H1 (cell line): ENCODE results near the gene MAP3K14. TPM values are rescaled to one million over a fixed set of nuclear protein-coding genes. Genes with fewer than 3 reads are reported as not detected.

Experiments
- CTCF ChIA-PET: fragments of 300-600 bp; sonication (Branson Sonifier 250); formaldehyde crosslinking; loops from one replicate; lab custom pipeline; 2021; ENCODE audit not compliant: partially characterized antibody; lab: Charles Lee
- POLR2A ChIA-PET: fragments of 300-600 bp; sonication (Branson Sonifier 250); formaldehyde crosslinking; loops from one replicate; lab custom pipeline; 2021; ENCODE audit warnings: inconsistent platforms; ENCODE audit not compliant: partially characterized antibody; lab: Charles Lee
- DNase-seq, 2 experiments: peaks; one replicate each; pipeline versions ENCODE4 v3.0.0 to v3.0.0-alpha.2; 2010 to 2022; ENCODE audit warnings: low spot score in 2 of 2, low read depth in 1 of 2, mixed read lengths in 1 of 2
- FAIRE-seq: peaks from 2 replicates; lab custom pipeline; 2011; peaks lifted over from hg19 to GRCh38; lab: Jason Lieb, UNC
- H2AFZ ChIP-seq: 2 replicates; pipeline ENCODE4 v1.8.1; 2012; ENCODE audit warnings: low read length, inconsistent platforms
- H2AK5ac ChIP-seq: 2 replicates; pipeline ENCODE4 v1.6.1; 2013; ENCODE audit warnings: low read depth, low read length
- H2BK120ac ChIP-seq: replicated peaks from 2 replicates; pipeline ENCODE3; 2013; ENCODE audit warnings: low read depth, low read length, inconsistent platforms
- H2BK12ac ChIP-seq: 2 replicates; pipeline ENCODE4 v1.6.1; 2013; ENCODE audit warnings: low read depth, low read length
- H2BK15ac ChIP-seq: 2 replicates; pipeline ENCODE4 v1.6.1; 2013; ENCODE audit warnings: low read length
- H2BK20ac ChIP-seq: 2 replicates; pipeline ENCODE4 v1.6.1; 2013; ENCODE audit warnings: low read length
- H2BK5ac ChIP-seq: 2 replicates; pipeline ENCODE4 v1.6.1; 2013; ENCODE audit warnings: low read depth, low read length
- H3K14ac ChIP-seq: 2 replicates; pipeline ENCODE4 v1.6.1; 2013; ENCODE audit warnings: inconsistent platforms; ENCODE audit not compliant: insufficient read length
- H3K18ac ChIP-seq: 2 replicates; pipeline ENCODE4 v1.6.1; 2013; ENCODE audit warnings: low read length; ENCODE audit errors: extremely low read depth
- H3K23ac ChIP-seq: 2 replicates; pipeline ENCODE4 v1.6.1; 2013; ENCODE audit warnings: inconsistent platforms; ENCODE audit not compliant: insufficient read length
- H3K23me2 ChIP-seq: 2 replicates; pipeline ENCODE4 v1.6.1; 2013; ENCODE audit warnings: low read depth, low read length
- H3K27ac ChIP-seq: 2 replicates; pipeline ENCODE4 v1.6.1; 2011; ENCODE audit warnings: low read depth, low read length, inconsistent platforms
- H3K27me3 ChIP-seq, 4 experiments: replicated peaks in 1 of 4; 1 replicate in 1 of 4; 2 replicates in 3 of 4; pipeline versions ENCODE4 v1.6.1 to v1.8.1; 2011 to 2013; ENCODE audit warnings: low read length in 3 of 4, mild to moderate bottlenecking in 3 of 4, inconsistent platforms in 2 of 4, mixed read lengths in 2 of 4, moderate library complexity in 1 of 4; ENCODE audit not compliant: control insufficient read depth in 3 of 4, insufficient read depth in 3 of 4; ENCODE audit errors: extremely low read depth in 1 of 4
- H3K36me3 ChIP-seq, 4 experiments: 2 replicates each; pipeline versions ENCODE4 v1.6.1 to v1.8.1; 2011 to 2013; ENCODE audit warnings: mild to moderate bottlenecking in 4 of 4, low read length in 3 of 4, moderate library complexity in 2 of 4, control low read depth in 1 of 4, inconsistent platforms in 1 of 4; ENCODE audit not compliant: insufficient read depth in 4 of 4, control insufficient read depth in 2 of 4
- H3K4ac ChIP-seq: replicated peaks from 2 replicates; pipeline ENCODE3; 2013; ENCODE audit warnings: low read length, low read depth, mixed read lengths, inconsistent platforms; ENCODE audit not compliant: insufficient read length
- H3K4me1 ChIP-seq, 4 experiments: replicated peaks in 1 of 4; 1 replicate in 1 of 4; 2 replicates in 3 of 4; pipeline versions ENCODE4 v1.6.1 to v1.8.1; 2011 to 2013; ENCODE audit warnings: low read length in 3 of 4, inconsistent platforms in 2 of 4, mixed read lengths in 1 of 4; ENCODE audit not compliant: insufficient read depth in 4 of 4, control insufficient read depth in 3 of 4
- H3K4me2 ChIP-seq, 2 experiments: 2 replicates each; pipeline versions ENCODE4 v1.6.1 to v1.8.1; 2011 to 2013; ENCODE audit warnings: low read depth in 2 of 2, low read length in 2 of 2, control low read depth in 1 of 2, inconsistent platforms in 1 of 2, mild to moderate bottlenecking in 1 of 2; ENCODE audit not compliant: insufficient read depth in 1 of 2
- H3K4me3 ChIP-seq, 4 experiments: fragments of 200-600, 300-600 bp in 1 of 4; sonication (generic), shearing (Covaris generic), sonication (Bioruptor Twin) in 1 of 4; 2 replicates each; pipeline versions ENCODE4 v1.5.1 to v1.8.1; 2011 to 2016; ENCODE audit warnings: low read length in 4 of 4, low read depth in 3 of 4, control low read depth in 2 of 4, inconsistent platforms in 2 of 4, mild to moderate bottlenecking in 2 of 4, mixed read lengths in 1 of 4, moderate library complexity in 1 of 4; ENCODE audit not compliant: insufficient read depth in 2 of 4; ENCODE audit errors: extremely low read depth in 1 of 4
- H3K56ac ChIP-seq: replicated peaks from 2 replicates; pipeline ENCODE3; 2013; ENCODE audit warnings: low read depth, mild to moderate bottlenecking, mixed read lengths, low read length, inconsistent platforms; ENCODE audit not compliant: insufficient read length
- H3K79me1 ChIP-seq: 2 replicates; pipeline ENCODE4 v1.6.1; 2013; ENCODE audit warnings: low read depth, low read length, control low read depth
- H3K79me2 ChIP-seq, 2 experiments: 2 replicates each; pipeline versions ENCODE4 v1.6.1 to v1.8.1; 2012 to 2013; ENCODE audit warnings: low read length in 2 of 2, mild to moderate bottlenecking in 2 of 2, inconsistent platforms in 1 of 2; ENCODE audit not compliant: insufficient read depth in 2 of 2, control insufficient read depth in 1 of 2
- H3K9ac ChIP-seq, 4 experiments: replicated peaks in 1 of 4; 1 replicate in 1 of 4; 2 replicates in 3 of 4; pipeline versions ENCODE4 v1.6.1 to v1.8.1; 2011 to 2013; ENCODE audit warnings: low read depth in 3 of 4, low read length in 3 of 4, control low read depth in 2 of 4, mild to moderate bottlenecking in 2 of 4, moderate library complexity in 2 of 4, inconsistent platforms in 1 of 4; ENCODE audit errors: extremely low read depth in 1 of 4
- H3K9me3 ChIP-seq, 2 experiments: 2 replicates each; pipeline versions ENCODE4 v1.6.1 to v1.8.1; 2012 to 2013; ENCODE audit warnings: mild to moderate bottlenecking in 2 of 2, moderate library complexity in 2 of 2, control low read depth in 1 of 2, inconsistent platforms in 1 of 2, low read depth in 1 of 2, low read length in 1 of 2, mixed read lengths in 1 of 2; ENCODE audit not compliant: insufficient read depth in 2 of 2
- H4K20me1 ChIP-seq, 2 experiments: replicated peaks in 1 of 2; 2 replicates each; pipeline versions ENCODE3 to v1.8.1; 2011 to 2013; ENCODE audit warnings: inconsistent platforms in 2 of 2, low read length in 2 of 2, mild to moderate bottlenecking in 1 of 2; ENCODE audit not compliant: insufficient read depth in 2 of 2, control insufficient read depth in 1 of 2
- H4K5ac ChIP-seq: 2 replicates; pipeline ENCODE4 v1.6.1; 2013; ENCODE audit warnings: low read length, low read depth, mixed read lengths, inconsistent platforms; ENCODE audit not compliant: insufficient read length
- H4K8ac ChIP-seq: 2 replicates; pipeline ENCODE4 v1.8.0; 2013; ENCODE audit warnings: mild to moderate bottlenecking, moderate library complexity, low read length, inconsistent platforms; ENCODE audit not compliant: insufficient read depth; ENCODE audit errors: extremely low read depth
- H4K91ac ChIP-seq: replicated peaks from 2 replicates; pipeline ENCODE3; 2013; ENCODE audit warnings: low read length, mixed read lengths, inconsistent platforms; ENCODE audit not compliant: insufficient read length
- BCL11A ChIP-seq, 2 experiments: IDR thresholded peaks; one replicate each; pipeline ENCODE4 v1.6.1; 2011; ENCODE audit warnings: low read depth in 2 of 2, low read length in 2 of 2, mild to moderate bottlenecking in 2 of 2
- CHD2 ChIP-seq: IDR thresholded peaks from 2 replicates; pipeline ENCODE4 v1.6.1; 2012; ENCODE audit warnings: low read length, improper control_type of control experiment
- CREB1 ChIP-seq: IDR thresholded peaks from 2 replicates; pipeline ENCODE4 v1.6.1; 2012; ENCODE audit warnings: inconsistent platforms
- CTBP2 ChIP-seq: IDR thresholded peaks from 2 replicates; pipeline ENCODE4 v1.7.0; 2011; ENCODE audit warnings: borderline replicate concordance, mild to moderate bottlenecking, moderate library complexity, mixed read lengths, low read length; ENCODE audit not compliant: insufficient read depth, insufficient read length
- FOSL1 ChIP-seq: IDR thresholded peaks from 2 replicates; pipeline ENCODE4 v1.6.1; 2011; ENCODE audit warnings: mild to moderate bottlenecking, low read depth, low read length, moderate library complexity; ENCODE audit not compliant: insufficient read depth
- HDAC6 ChIP-seq: IDR thresholded peaks from one replicate; pipeline ENCODE4 v1.7.1; 2012; ENCODE audit warnings: low read depth, mild to moderate bottlenecking, inconsistent platforms, low read length, moderate library complexity
- JUN ChIP-seq: IDR thresholded peaks from 2 replicates; pipeline ENCODE4 v1.6.1; 2011; ENCODE audit warnings: low read depth, mild to moderate bottlenecking, improper control_type of control experiment, low read length
- MAFK ChIP-seq: IDR thresholded peaks from 2 replicates; pipeline ENCODE4 v1.6.1; 2012; ENCODE audit warnings: low read depth, mild to moderate bottlenecking, improper control_type of control experiment, low read length
- POLR2AphosphoS5 ChIP-seq: IDR thresholded peaks from 2 replicates; pipeline ENCODE4 v1.6.1; 2011; ENCODE audit warnings: low read depth, low read length
- POU5F1 ChIP-seq: IDR thresholded peaks from 2 replicates; pipeline ENCODE4 v1.6.1; 2011; ENCODE audit warnings: low read depth, mild to moderate bottlenecking, low read length, moderate library complexity
- SP1 ChIP-seq: IDR thresholded peaks from 2 replicates; pipeline ENCODE4 v1.6.1; 2011; ENCODE audit warnings: low read depth, low read length
- TAF7 ChIP-seq: optimal IDR thresholded peaks from 2 replicates; pipeline ENCODE3; 2011; ENCODE audit warnings: low read depth, mild to moderate bottlenecking, inconsistent platforms, low read length, moderate library complexity, borderline replicate concordance
- WGBS, 2 experiments: shearing (Covaris generic) in 1 of 2; methylation state at CpG; one replicate each; pipeline versions ENCODE4 v1.1.6 to v1.1.7; 2013 to 2015; ENCODE audit warnings: low lambda C conversion rate in 2 of 2, mixed read lengths in 2 of 2, inconsistent platforms in 1 of 2, low coverage in 1 of 2, missing lambda C conversion rate in 1 of 2; ENCODE audit not compliant: insufficient replicate concordance in 2 of 2, insufficient coverage in 1 of 2, insufficient read length in 1 of 2; ENCODE audit errors: extremely low coverage in 1 of 2, missing lambda C conversion rate in 1 of 2; 5-methylcytosine and 5-hydroxymethylcytosine counted together
- polyA plus RNA-seq, 7 experiments: library from polyadenylated mRNA; depleted of rRNA in 3 of 7; stranded (reverse) in 5 of 7; unstranded in 2 of 7; fragments of >200 nt in 5 of 7; fragments of 200-250 nt in 2 of 7; gene quantifications; 1 replicate in 5 of 7; 2 replicates in 1 of 7; 4 replicates in 1 of 7; pipeline versions ENCODE4 v1.2.1 to v1.2.3, GENCODE V29; 2011 to 2013; ENCODE audit warnings: missing spikeins in 2 of 7, mixed read lengths in 2 of 7
- total RNA-seq: library from RNA; stranded (reverse); fragmentation: NEBNext Ultra II Directional; extraction: Animal tissue kit (Norgen Biotek cat#: 25700); gene quantifications from 2 replicates; pipeline ENCODE4 v1.2.1, GENCODE V29; 2021
- TF ChIP-seq, protein P1 (sequence below): IDR thresholded peaks from 2 replicates; pipeline ENCODE4 v1.6.1; 2012; ENCODE audit warnings: inconsistent platforms

The MAP3K14 gene
- total and polyA plus RNA-seq, 2 of the 8 experiments (the other 6 are each of a cell fraction or from before 2014, with no cell fraction given) = 5.2 to 6.1 TPM

DNA sequence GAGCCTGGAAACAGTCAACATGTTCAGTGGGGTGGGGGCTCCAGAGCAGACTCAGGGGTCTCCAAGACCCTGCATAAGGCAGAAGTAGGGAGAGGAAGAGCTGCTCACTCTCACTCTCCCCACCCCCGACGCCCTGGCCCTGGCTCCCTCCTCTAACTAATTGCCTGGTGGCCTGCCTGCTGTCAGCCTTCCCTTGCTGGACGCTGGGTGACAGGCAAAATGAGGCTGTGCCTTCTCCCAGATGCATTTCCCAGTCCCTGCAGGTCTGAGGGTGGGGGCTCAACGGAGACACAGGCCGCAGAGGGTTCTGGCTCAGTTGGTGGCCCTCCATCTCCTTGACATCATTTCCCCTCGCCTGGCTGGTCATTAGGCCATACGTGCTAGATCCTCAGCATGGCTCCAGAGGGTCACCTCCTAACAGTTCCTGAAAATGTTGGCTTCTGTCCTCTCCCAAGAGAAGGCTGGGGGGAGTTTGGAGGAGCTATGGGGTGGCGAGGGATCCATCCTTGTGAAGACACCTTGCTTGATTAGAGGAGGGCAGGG, 93.8 kb downstream of the MAP3K14 start:
- Histone ChIP-seq H3K4ac (no peak overlapping the region), H3K4me3 (peak overlapping the region in 2 of 4 experiments; percentile 37 to 85; a peak in 3 of 8 replicates), H4K20me1 (no peaks in the 10 kb centered on the region), H2BK5ac (no peak overlapping the region), H2BK120ac (no peak overlapping the region), H2BK20ac (no peak overlapping the region; the same call in 1 of the 2 replicates), H4K8ac (no peak overlapping the region; the same call in 1 of the 2 replicates), H3K4me2 (peak overlapping the region; percentile 54 to 98), H2AK5ac (0 out of 2 replicates have a peak overlapping the region, but pooled peaks have one; percentile 16), H3K23me2 (peaks cover 7% of the 10 kb centered on the region; the same call in 1 of the 2 replicates), H3K79me1 (no peaks in the 10 kb centered on the region), H3K9me3 (no peaks in the 10 kb centered on the region), H4K91ac (no peak overlapping the region), H3K36me3 (no peaks in the 10 kb centered on the region), H3K4me1 (peaks cover 0 to 19% (median 11%) of the 10 kb centered on the region in 4 experiments; a peak in 6 of 7 replicates), H3K27me3 (peaks cover 15 to 45% (median 36%) of the 10 kb centered on the region in 4 experiments), H2AFZ (no peak overlapping the region), H3K56ac (no peak overlapping the region), H3K18ac (no peak overlapping the region), H3K14ac (no peak overlapping the region), H2BK15ac (peak overlapping the region; percentile 14; the same call in 1 of the 2 replicates), H3K27ac (no peak overlapping the region), H2BK12ac (peak overlapping the region; percentile 68; the same call in 1 of the 2 replicates), H3K9ac (no peak overlapping the region), H3K23ac (no peak overlapping the region), H4K5ac (no peak overlapping the region), H3K79me2 (no peaks in the 10 kb centered on the region)
- DNase-seq = no peak
- no peak for FAIRE-seq
- CTCF ChIA-PET = interaction anchor here (0.6 to 9.3 kb wide), 8 partner anchors 10 to 167 kb away, joined by 3 to 282 read pairs (median 4); partner anchors contain the start of gene ACBD4
- WGBS, 2 experiments = 57% methylated on average over 8 of the region's 8 CpGs; no CpG with 5 or more reads in 1 of the 2 experiments
- POLR2A ChIA-PET = interaction anchor here (0.6 to 6.5 kb wide), 5 partner anchors 18 to 93 kb away, joined by 3 to 54 read pairs (median 4); partner anchors contain the start of genes HEXIM1 and MAP3K14
- TF ChIP-seq CHD2 = no peak
- no peak for TF ChIP-seq CREB1
- TF ChIP-seq POU5F1 = no peak
- no peak for TF ChIP-seq FOSL1
- no peak for TF ChIP-seq TAF7
- no peak for TF ChIP-seq CTBP2
- no peak for TF ChIP-seq HDAC6
- TF ChIP-seq, protein P1, sequence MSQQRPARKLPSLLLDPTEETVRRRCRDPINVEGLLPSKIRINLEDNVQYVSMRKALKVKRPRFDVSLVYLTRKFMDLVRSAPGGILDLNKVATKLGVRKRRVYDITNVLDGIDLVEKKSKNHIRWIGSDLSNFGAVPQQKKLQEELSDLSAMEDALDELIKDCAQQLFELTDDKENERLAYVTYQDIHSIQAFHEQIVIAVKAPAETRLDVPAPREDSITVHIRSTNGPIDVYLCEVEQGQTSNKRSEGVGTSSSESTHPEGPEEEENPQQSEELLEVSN = no peak
- no peak for TF ChIP-seq BCL11A (IDR thresholded peaks at IDR 0.05; ENCODE audit: low read depth in 2 of 2, low read length in 2 of 2)
- no peak for TF ChIP-seq MAFK
- TF ChIP-seq SP1 = no peak
- no peak for TF ChIP-seq POLR2AphosphoS5
- no peak for TF ChIP-seq JUN
